HG03520 (cell line): ENCODE results near the gene CDYL2.

ENCODE experiments used
- ATAC-seq: cut with Tn5 transposase; IDR thresholded peaks from one replicate; pipeline ENCODE4 v1.9.1; 2021; ENCODE audit warnings: mild to moderate bottlenecking, moderate library complexity; ENCODE audit not compliant: unreplicated experiment

The CDYL2 gene

GRCh38 chr16:80639636-80640035 is 164.8 kb downstream of the CDYL2 start:
- ATAC-seq, result no peak

GRCh38 chr16:80637621-80638020 is 166.8 kb downstream of the CDYL2 start:
- no peak for ATAC-seq

GRCh38 chr16:80631581-80631980 is 172.8 kb downstream of the CDYL2 start:
- no peak for ATAC-seq

GRCh38 chr16:80628254-80628653 is 176.1 kb downstream of the CDYL2 start:
- no peak for ATAC-seq

- peak; percentile 98 for ATAC-seq
Measured at GRCh38 chr16:80627108-80627507, 177.3 kb downstream of the CDYL2 start.

GRCh38 chr16:80623376-80623775 is 181.0 kb downstream of the CDYL2 start:
- no peak for ATAC-seq

- ATAC-seq, result no peak
Measured at GRCh38 chr16:80622007-80622406, 182.4 kb downstream of the CDYL2 start.

- no peak for ATAC-seq
Measured at GRCh38 chr16:80620736-80621605, 183.4 kb downstream of the CDYL2 start.

GRCh38 chr16:80619824-80620223 is 184.6 kb downstream of the CDYL2 start:
- no peak for ATAC-seq

- no peak for ATAC-seq
Measured at GRCh38 chr16:80618862-80619648, 185.3 kb downstream of the CDYL2 start.

GRCh38 chr16:80616362-80616761 is 188.0 kb downstream of the CDYL2 start:
- ATAC-seq, result no peak

GRCh38 chr16:80615735-80616134 is 188.7 kb downstream of the CDYL2 start:
- ATAC-seq, result no peak

GRCh38 chr16:80614908-80615671 is 189.3 kb downstream of the CDYL2 start:
- ATAC-seq, result no peak

GRCh38 chr16:80612461-80613017 is 191.9 kb downstream of the CDYL2 start:
- no peak for ATAC-seq

GRCh38 chr16:80611930-80612327 is 192.5 kb downstream of the CDYL2 start:
- ATAC-seq, result no peak

GRCh38 chr16:80611171-80611929 is 193.0 kb downstream of the CDYL2 start:
- no peak for ATAC-seq

GRCh38 chr16:80610481-80611156 is 193.8 kb downstream of the CDYL2 start:
- no peak for ATAC-seq

- no peak for ATAC-seq
Measured at GRCh38 chr16:80608946-80609345, 195.5 kb downstream of the CDYL2 start.

GRCh38 chr16:80607204-80607603 is 197.2 kb downstream of the CDYL2 start:
- no peak for ATAC-seq
